Breast epithelium (tissue), 3 donors: Measurements from ENCODE around the gene H3-3A.

Experiments used
- POLR2AphosphoS5 ChIP-seq, 3 donors: sonication (generic); formaldehyde crosslinking; IDR thresholded peaks; one replicate each; pipeline ENCODE4 v1.6.1; 2017; ENCODE audit warnings: antibody characterized with exemption in 3 of 3
- TF ChIP-seq, protein P1 (sequence below), 3 donors: fragments of 450-650 bp; IDR thresholded peaks; one replicate each; pipeline ENCODE4 v1.5.1; 2016 to 2017; ENCODE audit warnings: antibody characterized with exemption in 3 of 3, mild to moderate bottlenecking in 3 of 3, moderate library complexity in 3 of 3

DNA sequence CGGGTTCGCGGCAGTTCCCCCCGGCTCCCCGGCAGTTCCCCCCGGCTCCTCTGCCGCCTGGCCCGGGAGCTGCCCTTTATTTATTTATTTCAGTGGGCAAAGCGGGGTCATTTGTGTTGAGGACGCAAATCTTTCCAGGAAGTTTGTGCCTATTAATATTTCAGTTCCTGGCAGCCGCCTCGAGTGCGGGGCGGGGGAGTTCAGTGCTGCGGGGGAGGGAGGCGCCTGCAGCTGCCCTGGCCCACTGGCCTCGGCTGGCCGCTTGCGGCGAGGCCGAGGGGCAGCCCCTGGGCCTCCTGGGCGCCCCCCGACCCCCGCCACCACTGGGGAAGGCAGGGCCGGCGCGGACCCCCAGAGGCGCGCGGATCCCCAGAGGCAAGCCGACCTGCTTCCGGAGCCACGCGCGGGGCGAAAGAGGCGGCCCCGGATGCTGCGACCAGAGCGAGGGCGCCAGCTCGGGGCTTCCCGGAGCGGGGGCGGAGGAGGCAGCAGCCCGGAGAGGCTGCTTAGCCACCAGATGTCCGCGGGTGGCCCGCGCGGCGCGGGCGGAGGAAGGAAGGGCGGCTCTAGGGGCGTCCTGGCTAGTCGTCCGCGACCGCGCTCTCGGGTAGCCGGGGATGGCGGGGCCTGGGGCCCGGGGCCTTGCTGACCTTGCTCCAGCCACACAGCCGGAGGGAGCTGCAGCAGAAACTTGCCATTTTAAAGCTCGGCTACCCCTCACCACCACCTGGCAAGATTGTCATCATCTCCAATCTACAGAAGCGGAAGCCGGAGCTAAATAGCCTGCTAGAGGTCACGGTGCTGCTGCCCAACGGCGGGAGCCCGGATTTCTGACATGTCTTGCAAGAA, 48.0 kb downstream of the H3-3A start:
- TF ChIP-seq, protein P1, sequence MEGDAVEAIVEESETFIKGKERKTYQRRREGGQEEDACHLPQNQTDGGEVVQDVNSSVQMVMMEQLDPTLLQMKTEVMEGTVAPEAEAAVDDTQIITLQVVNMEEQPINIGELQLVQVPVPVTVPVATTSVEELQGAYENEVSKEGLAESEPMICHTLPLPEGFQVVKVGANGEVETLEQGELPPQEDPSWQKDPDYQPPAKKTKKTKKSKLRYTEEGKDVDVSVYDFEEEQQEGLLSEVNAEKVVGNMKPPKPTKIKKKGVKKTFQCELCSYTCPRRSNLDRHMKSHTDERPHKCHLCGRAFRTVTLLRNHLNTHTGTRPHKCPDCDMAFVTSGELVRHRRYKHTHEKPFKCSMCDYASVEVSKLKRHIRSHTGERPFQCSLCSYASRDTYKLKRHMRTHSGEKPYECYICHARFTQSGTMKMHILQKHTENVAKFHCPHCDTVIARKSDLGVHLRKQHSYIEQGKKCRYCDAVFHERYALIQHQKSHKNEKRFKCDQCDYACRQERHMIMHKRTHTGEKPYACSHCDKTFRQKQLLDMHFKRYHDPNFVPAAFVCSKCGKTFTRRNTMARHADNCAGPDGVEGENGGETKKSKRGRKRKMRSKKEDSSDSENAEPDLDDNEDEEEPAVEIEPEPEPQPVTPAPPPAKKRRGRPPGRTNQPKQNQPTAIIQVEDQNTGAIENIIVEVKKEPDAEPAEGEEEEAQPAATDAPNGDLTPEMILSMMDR (IDR thresholded peaks at IDR 0.05) = no peak
- peak in 1 of 3 donors; percentile 45 for TF ChIP-seq POLR2AphosphoS5 (IDR thresholded peaks at IDR 0.05)
